Renal pelvis (tissue), 4 donors: ENCODE measurements around the gene DLG2. TPM values are rescaled to one million over a fixed set of nuclear protein-coding genes. Genes with fewer than 3 reads are reported as not detected.
"Not testable (repeated sequence)": the region's sequence is repeated elsewhere in the genome, so short reads cannot be mapped to it uniquely, and the experiment has no call there.

Source experiments
- DNase-seq: peaks from one replicate; pipeline ENCODE4 v3.0.0-alpha.2; 2013
- polyA plus RNA-seq, 3 donors: library from polyadenylated mRNA; unstranded; fragments of 120-200 nt; gene quantifications; one replicate each; pipeline ENCODE4 v1.2.1, GENCODE V29; 2013; ENCODE audit not compliant: insufficient read length in 3 of 3

DLG2 gene
- polyA plus RNA-seq, 3 donors, result 10.1 to 16.6 (median 13.0) TPM

DNA sequence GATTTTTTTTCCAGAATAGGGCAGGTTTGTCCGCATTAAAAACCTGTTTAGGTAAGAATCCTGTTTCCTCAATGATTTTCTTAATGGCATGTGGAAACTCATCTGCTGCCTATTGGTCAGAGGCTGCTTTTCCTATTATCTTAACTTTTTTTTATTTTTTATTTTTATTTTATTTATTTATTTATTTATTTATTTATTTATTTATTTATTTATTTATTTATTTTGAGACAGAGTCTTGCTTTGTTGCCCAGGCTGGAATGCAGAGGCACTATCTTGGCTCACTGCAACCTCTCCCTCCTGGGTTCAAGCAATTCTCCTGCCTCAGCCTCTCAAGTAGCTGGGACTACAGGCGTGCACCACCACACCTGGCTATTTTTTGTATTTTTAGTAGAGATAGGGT lies 389.1 kb downstream of the DLG2 start:
- DNase-seq, result not testable (repeated sequence)

- no peak for DNase-seq
Observed at GRCh38 chr11:85236211-85236610, 390.9 kb downstream of the DLG2 start.

- DNase-seq, result no peak
Observed at GRCh38 chr11:85232559-85232958, 394.6 kb downstream of the DLG2 start.

GRCh38 chr11:85231588-85231987 lies 395.6 kb downstream of the DLG2 start:
- DNase-seq, result no peak

DNA sequence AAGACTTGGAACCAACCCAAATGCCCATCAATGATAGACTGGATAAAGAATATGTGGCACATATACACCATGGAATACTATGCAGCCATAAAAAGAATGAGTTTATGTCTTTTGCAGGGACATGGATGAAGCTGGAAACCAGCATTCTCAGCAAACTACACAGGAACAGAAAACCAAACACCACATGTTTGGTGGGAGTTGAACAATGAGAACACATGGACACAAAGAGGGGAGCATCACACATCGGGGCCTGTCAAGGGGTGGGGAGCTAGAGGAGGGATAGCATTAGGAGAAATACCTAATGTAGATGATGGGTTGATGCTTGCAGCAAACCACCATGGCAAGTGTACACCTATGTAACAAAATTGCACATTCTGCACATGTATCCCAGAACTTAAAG lies 397.4 kb downstream of the DLG2 start:
- DNase-seq, result not testable (repeated sequence)

DNA sequence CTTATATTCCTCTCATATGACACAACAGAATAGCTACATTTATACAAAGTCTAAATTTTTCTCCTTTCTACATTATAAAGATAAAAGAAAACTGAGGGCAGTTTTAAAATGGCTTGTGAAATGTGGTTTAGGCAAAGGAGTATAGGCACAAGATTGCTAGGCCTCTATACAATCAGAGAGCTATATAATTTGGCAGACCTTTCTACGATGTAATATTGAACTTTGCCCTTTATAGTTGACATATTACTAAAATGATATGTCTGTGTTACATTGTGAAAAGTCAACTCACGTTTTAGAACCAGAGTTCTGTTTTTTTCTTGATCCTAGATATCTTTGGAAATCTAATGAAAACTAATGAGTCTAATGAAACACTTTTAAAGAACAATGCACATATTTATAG lies 430.2 kb downstream of the DLG2 start:
- no peak for DNase-seq

- DNase-seq, result no peak
Observed at GRCh38 chr11:85195934-85196333, 431.2 kb downstream of the DLG2 start.

DNA sequence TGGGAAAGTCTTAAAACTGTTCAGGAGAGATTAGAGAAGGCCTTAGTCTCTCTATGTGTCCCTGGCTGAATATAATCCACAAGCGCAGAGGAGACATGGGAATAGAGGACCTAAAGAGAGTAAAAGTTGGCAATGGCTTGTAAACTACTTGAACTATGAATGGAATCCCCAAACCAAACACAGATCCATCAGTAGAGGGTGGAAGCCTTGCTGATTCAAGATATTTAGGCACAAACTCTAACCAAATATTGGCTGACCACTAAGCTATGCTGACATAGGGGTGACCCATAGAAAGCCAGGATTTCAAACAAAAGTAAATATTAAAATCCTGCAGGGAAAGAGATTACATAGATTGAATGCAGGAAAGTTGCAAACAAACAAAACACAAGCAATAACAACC lies 439.2 kb downstream of the DLG2 start:
- DNase-seq, result no peak

DNA sequence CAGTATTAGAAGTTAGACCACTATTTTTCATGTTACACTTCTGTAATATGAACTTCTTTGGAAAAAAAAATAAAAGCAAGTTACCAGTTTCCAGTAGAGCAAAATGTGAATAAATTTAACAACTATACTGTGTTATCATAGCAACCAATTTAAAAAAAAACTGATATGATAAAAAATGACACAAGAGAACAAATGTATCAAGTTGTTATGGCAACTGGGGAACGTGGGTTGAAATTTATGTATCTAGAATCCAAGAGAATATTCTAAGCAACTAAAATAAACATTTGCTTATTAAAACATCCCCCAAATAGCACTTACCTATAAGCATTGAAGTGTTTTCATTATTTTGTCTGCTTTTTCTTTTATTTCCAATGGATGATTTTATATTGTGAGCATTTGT lies 442.4 kb downstream of the DLG2 start:
- DNase-seq, result no peak

- DNase-seq, result peak; percentile 35
Observed at GRCh38 chr11:85182441-85183387, 444.4 kb downstream of the DLG2 start.

DNA sequence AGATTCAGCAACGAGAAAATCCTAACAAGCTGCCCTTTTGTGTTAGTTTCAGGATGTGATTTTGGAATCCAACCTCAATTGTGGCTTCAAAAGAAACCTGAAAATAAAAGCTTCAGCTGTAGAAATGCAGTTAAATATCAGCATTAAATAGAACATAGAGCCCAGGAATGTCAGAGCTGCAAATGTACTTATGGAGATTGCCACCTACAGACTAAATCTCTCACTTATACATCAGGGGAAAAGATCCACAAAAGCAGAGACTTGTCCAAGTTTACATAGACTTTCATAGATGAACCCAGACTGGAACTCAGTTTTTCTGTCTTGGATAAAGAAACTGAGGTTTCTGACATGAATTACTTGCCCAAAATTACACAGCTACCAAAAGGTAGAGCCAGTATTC lies 446.6 kb downstream of the DLG2 start:
- DNase-seq, result no peak

DNA sequence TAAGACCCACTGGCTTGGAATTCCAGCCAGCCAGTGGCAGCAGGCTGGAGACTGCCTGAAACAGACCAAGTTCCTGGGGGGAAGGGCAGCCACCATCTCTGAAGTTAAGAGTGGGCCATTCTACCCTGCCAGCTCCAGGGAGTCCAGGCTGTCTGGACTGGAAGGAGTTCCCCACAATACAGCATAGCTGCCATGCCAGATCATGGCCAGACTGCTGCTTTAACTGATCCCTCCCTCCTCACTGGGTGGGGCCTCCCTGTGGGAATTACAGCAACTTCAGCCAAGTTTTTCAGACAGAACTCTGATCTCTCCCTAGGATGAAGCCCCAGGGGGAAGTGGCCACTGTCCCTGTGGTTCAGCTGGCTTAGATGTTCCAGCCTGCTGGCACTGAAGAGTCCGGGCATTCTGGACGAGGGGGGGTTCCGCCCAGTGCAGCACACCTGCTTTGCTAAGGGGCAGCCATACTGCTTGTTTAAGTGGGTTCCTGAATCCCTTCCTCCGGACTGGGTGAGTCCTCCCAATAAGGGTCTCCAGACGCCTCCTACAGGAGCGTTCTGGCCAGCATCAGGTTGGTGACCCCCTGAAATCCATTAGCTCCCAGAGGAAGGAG lies 455.4 kb downstream of the DLG2 start:
- no peak for DNase-seq

GRCh38 chr11:85170184-85170583 lies 457.0 kb downstream of the DLG2 start:
- DNase-seq, result no peak

- no peak for DNase-seq
Observed at GRCh38 chr11:85167471-85167870, 459.7 kb downstream of the DLG2 start.

DNA sequence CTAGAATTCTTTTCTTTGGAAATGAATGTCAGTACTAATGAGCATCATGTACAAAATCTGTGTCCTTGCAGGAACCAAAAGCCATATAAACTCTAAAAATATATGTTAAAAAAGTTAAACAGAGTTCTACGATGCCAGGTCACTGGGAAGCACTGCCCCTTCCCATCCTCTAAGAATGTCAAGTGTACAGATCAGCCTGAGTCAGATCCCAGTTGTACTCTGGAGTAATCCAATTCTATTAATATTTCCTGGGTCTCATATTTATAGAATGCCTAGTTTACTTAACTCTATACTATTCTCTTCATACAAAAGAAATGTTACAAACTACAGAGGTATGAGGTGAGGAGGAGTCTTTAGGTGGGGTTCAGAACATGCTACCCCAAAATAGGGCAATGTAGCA lies 460.1 kb downstream of the DLG2 start:
- no peak for DNase-seq

- DNase-seq, result no peak
Observed at GRCh38 chr11:85165819-85166218, 461.3 kb downstream of the DLG2 start.

DNA sequence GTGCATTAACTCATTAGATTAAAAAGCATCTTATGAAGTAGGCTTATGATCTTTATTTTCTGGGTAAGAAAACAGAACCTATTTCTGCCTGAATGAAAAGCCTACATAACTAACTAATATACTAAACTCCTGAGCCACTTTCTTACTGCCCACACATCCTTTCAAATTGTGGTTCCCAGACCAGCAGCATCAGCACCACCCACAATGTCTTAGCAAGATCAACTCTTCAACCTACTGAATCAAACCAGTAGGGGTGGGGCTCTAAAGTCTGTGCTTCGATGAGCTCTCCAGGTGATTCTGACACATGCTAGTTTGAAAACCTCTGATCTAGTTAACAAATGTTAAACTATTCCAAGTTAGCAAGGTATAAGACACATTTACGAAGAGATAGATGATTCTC lies 462.4 kb downstream of the DLG2 start:
- DNase-seq, result no peak

GRCh38 chr11:85154294-85154693 lies 472.9 kb downstream of the DLG2 start:
- DNase-seq, result no peak

GRCh38 chr11:85137597-85137996 lies 489.5 kb downstream of the DLG2 start:
- no peak for DNase-seq

DNA sequence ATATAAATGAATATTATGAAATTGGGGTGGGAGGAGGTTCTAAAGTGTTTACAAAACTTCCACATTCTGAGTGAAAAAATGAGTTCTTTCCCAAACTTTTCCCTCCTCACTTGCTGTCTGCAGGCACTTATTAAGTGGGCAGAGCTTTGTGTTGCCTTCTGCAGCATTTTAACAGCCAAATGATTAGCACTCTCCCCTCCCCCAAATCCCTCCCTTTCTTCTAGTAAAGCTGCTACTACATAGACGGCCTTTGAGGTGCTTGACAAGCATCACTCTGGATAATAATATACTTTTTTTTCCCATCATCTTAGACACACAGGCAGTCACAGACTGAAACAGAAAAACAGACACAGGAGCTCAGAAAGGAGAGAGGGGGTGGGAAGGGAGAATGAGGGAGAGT lies 493.5 kb downstream of the DLG2 start:
- DNase-seq, result no peak

DNA sequence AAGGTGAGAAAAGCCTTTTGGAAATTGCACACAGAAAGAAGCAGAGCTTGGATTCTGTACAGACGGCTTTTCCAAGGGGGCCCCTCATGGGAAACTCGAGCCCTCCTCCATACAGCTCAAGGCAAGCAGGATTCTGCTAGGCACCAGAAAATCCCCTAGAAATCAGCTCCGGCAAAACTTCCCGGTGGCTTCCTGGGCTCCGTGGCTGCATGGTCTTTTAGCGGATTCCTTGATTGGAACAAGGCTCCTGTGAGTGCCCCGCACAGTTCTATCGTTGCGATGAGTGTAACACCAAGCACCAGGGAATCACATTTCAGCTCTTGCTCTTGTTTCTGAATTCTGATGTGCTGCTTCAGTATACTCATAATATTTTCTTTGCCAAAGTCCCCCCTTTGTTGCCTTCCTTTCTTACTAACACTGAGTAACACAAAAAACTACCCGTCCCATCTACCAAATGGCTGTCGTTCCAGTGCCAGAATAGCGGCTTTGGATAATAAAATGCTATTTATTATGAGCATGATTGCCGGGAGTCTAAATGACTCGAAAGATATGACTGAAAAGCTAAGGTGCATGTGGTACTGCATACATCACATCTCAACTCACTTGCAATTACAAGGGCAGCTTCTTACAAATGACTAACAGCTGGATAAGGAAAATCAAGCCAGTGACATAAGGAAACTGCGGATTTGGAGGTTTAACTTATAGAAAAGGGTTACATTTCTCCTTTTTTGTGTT lies 494.1 kb downstream of the DLG2 start:
- DNase-seq, result peak; percentile 17

- no peak for DNase-seq
Observed at GRCh38 chr11:85127349-85127748, 499.8 kb downstream of the DLG2 start.

- peak; percentile 20 for DNase-seq
Observed at GRCh38 chr11:85123752-85124231, 503.4 kb downstream of the DLG2 start.
